ENCODE measurements around the gene WSB2. TPM values are rescaled to one million over a fixed set of nuclear protein-coding genes. Genes with fewer than 3 reads are reported as not detected.
"Not testable (repeated sequence)": the region's sequence is repeated elsewhere in the genome, so short reads cannot be mapped to it uniquely, and the experiment has no call there.

WSB2 gene
- total and polyA plus RNA-seq, 9 donors = 14.8 to 51.0 (median 31.9) TPM

DNA sequence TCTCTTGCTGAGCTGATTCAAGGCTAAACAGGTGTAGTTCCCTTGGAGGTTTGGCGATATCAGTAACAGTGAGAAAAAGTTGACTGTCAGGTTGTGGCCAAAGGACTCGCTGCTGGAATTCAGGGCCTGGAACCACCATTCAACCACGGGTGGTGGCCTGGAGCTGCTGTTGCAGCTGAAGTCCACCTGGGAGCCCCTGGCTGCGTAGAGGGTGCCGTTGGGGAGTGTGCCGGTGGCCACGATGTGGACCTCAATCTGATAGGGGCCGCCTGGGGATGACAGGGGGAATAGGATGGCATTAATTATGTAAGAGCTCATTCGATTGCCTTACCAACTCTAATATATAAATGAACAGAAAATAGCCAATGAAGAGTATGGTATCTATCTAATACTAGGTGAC lies 21.2 kb upstream of the WSB2 start:
- no peaks in the 10 kb centered on the region for H3K9me3 ChIP-seq
- 82 to 89% (median 84%) methylated on average over 9 of the region's 9 CpGs for WGBS, 3 donors
- no peak overlapping the region for H3K4me3 ChIP-seq
- H3K36me3 ChIP-seq = no peaks in the 10 kb centered on the region
- TF ChIP-seq EP300 (IDR thresholded peaks at IDR 0.05) (no peak), POLR2A (IDR thresholded peaks at IDR 0.05) (no peak)
- TF ChIP-seq, protein P1, sequence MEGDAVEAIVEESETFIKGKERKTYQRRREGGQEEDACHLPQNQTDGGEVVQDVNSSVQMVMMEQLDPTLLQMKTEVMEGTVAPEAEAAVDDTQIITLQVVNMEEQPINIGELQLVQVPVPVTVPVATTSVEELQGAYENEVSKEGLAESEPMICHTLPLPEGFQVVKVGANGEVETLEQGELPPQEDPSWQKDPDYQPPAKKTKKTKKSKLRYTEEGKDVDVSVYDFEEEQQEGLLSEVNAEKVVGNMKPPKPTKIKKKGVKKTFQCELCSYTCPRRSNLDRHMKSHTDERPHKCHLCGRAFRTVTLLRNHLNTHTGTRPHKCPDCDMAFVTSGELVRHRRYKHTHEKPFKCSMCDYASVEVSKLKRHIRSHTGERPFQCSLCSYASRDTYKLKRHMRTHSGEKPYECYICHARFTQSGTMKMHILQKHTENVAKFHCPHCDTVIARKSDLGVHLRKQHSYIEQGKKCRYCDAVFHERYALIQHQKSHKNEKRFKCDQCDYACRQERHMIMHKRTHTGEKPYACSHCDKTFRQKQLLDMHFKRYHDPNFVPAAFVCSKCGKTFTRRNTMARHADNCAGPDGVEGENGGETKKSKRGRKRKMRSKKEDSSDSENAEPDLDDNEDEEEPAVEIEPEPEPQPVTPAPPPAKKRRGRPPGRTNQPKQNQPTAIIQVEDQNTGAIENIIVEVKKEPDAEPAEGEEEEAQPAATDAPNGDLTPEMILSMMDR (IDR thresholded peaks at IDR 0.05) = no peak
- no peaks in the 10 kb centered on the region for H3K27me3 ChIP-seq
- DNase-seq = no peak
- no peaks in the 10 kb centered on the region for H3K4me1 ChIP-seq (ENCODE audit: insufficient read depth)
- H3K27ac ChIP-seq = no peak overlapping the region
- intact Hi-C loops (cut with DNase I) = no loop called here

DNA sequence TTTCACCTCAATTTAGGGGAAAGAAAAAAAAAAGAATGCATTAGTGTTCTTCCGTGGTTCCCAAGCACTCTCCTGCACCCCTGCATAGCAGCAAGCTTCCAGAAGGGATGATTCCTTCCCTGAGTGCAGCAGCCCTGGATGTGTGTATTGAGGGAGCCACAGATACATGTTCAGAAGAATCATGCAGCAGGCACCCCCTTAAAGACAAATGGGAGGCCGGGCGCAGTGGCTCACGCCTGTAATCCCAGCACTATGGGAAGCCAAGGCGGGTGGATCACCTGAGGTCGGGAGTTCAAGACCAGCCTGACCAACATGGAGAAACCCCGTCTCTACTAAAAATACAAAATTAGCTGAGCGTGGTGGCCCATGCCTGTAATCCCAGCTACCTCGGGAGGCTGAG lies 20.5 kb upstream of the WSB2 start:
- intact Hi-C loops (cut with DNase I); H3K27me3 ChIP-seq; H3K9me3 ChIP-seq; H3K4me1 ChIP-seq (ENCODE audit: insufficient read depth); H3K36me3 ChIP-seq; H3K4me3 ChIP-seq; DNase-seq; H3K27ac ChIP-seq: not testable (repeated sequence)
- WGBS, 3 donors = 95 to 97% (median 95%) methylated on average over 9 of the region's 9 CpGs

DNA sequence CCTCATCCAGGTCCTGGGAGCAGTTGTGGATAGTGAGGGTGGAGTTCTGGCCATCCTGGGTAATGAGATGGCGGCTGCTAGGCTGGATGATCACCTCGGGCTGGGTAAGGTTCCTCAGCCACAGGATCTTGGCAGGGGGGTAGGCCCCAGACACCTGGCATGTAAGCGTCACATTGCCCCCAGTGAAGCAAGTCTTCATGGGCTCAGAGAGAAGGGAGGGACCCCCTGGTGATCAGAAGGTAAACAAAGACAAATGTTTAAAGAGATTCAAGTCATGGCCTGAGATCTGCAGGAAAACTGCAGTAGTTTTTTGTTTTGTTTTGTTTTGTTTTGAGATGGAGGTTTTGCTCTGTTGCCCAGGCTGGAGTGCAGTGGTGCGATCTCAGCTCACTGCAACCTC lies 12.8 kb upstream of the WSB2 start:
- Histone ChIP-seq H3K27ac (no peak overlapping the region), H3K9me3 (no peaks in the 10 kb centered on the region), H3K4me3 (no peak overlapping the region), H3K36me3 (no peaks in the 10 kb centered on the region), H3K27me3 (no peaks in the 10 kb centered on the region), H3K4me1 (ENCODE audit: insufficient read depth) (no peaks in the 10 kb centered on the region)
- TF ChIP-seq, protein P1 (IDR thresholded peaks at IDR 0.05) = no peak
- no peak for TF ChIP-seq POLR2A (IDR thresholded peaks at IDR 0.05)
- TF ChIP-seq EP300 (IDR thresholded peaks at IDR 0.05) = no peak
- no peak for DNase-seq
- 80 to 83% (median 82%) methylated on average over 4 of the region's 4 CpGs for WGBS, 3 donors
- intact Hi-C loops (cut with DNase I) = no loop called here

DNA sequence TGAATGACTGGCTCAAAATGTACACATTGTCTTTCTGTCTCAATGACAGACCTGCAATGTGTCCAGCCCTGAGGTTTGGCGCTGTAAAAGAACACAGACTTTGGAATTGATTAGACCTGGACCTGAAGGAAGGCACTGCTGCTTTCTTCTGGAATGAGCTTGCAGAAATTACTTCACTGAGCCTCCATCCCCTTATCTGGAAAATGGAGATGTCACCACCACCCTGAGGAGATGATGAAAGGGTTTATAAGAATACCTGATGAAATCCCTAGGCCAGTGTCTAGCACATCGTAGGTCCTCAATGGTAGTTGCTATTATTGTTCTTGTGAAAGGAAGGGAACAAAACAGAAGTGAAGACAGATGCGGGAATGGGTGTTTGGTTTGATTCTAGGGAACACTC lies 9.7 kb upstream of the WSB2 start:
- H3K27me3 ChIP-seq = no peaks in the 10 kb centered on the region
- H3K4me1 ChIP-seq (ENCODE audit: insufficient read depth) = no peaks in the 10 kb centered on the region
- H3K36me3 ChIP-seq = no peaks in the 10 kb centered on the region
- WGBS, 3 donors = 92 to 98% (median 95%) methylated on average over 3 of the region's 3 CpGs
- intact Hi-C loops (cut with DNase I) = no loop called here
- no peak overlapping the region for H3K4me3 ChIP-seq
- H3K9me3 ChIP-seq = no peaks in the 10 kb centered on the region
- H3K27ac ChIP-seq = no peak overlapping the region
- TF ChIP-seq, protein P1 (IDR thresholded peaks at IDR 0.05) = no peak
- DNase-seq = no peak

DNA sequence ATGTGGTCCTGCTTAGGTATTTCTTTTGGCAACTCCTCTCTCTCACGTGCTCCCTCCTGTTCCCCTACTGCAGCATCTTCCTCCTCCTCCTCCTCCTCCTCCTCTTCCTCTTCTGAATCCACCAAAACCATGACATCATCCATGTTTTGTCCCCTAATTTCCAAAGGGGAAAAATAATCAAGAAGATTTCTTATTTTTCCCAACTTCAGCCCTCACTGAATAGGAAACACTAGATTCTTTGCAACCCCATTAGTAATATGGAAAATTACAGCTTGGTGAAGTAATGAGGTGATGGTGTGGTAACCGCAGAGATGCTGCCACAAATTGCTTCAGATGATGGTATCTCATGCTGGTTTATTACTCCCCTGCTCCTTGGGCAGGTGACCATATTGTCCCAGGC lies 7.5 kb upstream of the WSB2 start:
- TF ChIP-seq EP300 (IDR thresholded peaks at IDR 0.05) (no peak), POLR2A (IDR thresholded peaks at IDR 0.05) (no peak)
- TF ChIP-seq, protein P1 (IDR thresholded peaks at IDR 0.05) = no peak

More for the DNA sequence above, 7.5 kb upstream of the WSB2 start:
- Histone ChIP-seq H3K27me3 (no peaks in the 10 kb centered on the region), H3K9me3 (no peaks in the 10 kb centered on the region), H3K27ac (no peak overlapping the region), H3K4me3 (no peak overlapping the region), H3K4me1 (ENCODE audit: insufficient read depth) (peaks cover 4% of the 10 kb centered on the region), H3K36me3 (no peaks in the 10 kb centered on the region)
- WGBS, 3 donors = 81 to 88% (median 83%) methylated on average over 2 of the region's 2 CpGs
- intact Hi-C loops (cut with DNase I) = loop anchor here in 1 of 4 donors (10.0 kb wide), 1 partner anchor 66 kb away; the partner anchor contains the start of gene PEBP1
- DNase-seq = no peak

All from ovary (tissue), 9 donors.